Measurements from ENCODE around the gene BMI1. TPM values are rescaled to one million over a fixed set of nuclear protein-coding genes. Genes with fewer than 3 reads are reported as not detected.
A peak's percentile ranks its signal among the peaks of the same experiment; 100 is the strongest.

The BMI1 gene
- total RNA-seq, 2 donors from 2014 or later = 24.7 to 38.7 TPM

GRCh38 chr10:22339761-22340328 lies 18.9 kb downstream of the BMI1 start:
- Histone ChIP-seq H3K4me3 (peak overlapping the region in 1 of 2 donors; percentile 52), H3K4me1 (peaks cover 30% of the 10 kb centered on the region), H3K27ac (peak overlapping the region in 3 of 4 donors; percentile 93 to 98 (median 97)), H3K27me3 (peaks cover 13 to 43% of the 10 kb centered on the region in 2 donors), H3K36me3 (replicated peaks in 1 of 2; ENCODE audit: insufficient read depth in 1 of 2, low read depth in 2 of 2) (no peaks in the 10 kb centered on the region), H3K9me3 (no peaks in the 10 kb centered on the region)
- ATAC-seq = no peak
- no peak for DNase-seq
- TF ChIP-seq POLR2A (IDR thresholded peaks at IDR 0.05) (no peak), CTCF (IDR thresholded peaks at IDR 0.05) (no peak)
- intact Hi-C loops (cut with DNase I) = no loop called here
- 1% methylated on average over 13 of the region's 13 CpGs for WGBS, 2 donors

GRCh38 chr10:22340329-22341189 lies 19.7 kb downstream of the BMI1 start:
- WGBS, 2 donors = 1% methylated on average over 19 to 98 of the region's 98 CpGs
- TF ChIP-seq CTCF (IDR thresholded peaks at IDR 0.05) (no peak), POLR2A (IDR thresholded peaks at IDR 0.05) (peak; percentile 57 to 77 (median 76))
- no peaks in the 10 kb centered on the region for H3K9me3 ChIP-seq
- peaks cover 8 to 43% of the 10 kb centered on the region in 2 donors for H3K27me3 ChIP-seq
- peak overlapping the region; percentile 86 to 98 (median 95) for H3K27ac ChIP-seq
- H3K4me1 ChIP-seq = peaks cover 28% of the 10 kb centered on the region
- peak; percentile 55 to 69 (median 60) for DNase-seq
- no peaks in the 10 kb centered on the region for H3K36me3 ChIP-seq (replicated peaks in 1 of 2; ENCODE audit: insufficient read depth in 1 of 2, low read depth in 2 of 2)
- peak overlapping the region; percentile 52 to 89 for H3K4me3 ChIP-seq
- peak; percentile 78 for ATAC-seq
- intact Hi-C loops (cut with DNase I) = no loop called here

- intact Hi-C loops (cut with DNase I) = no loop called here
- Histone ChIP-seq H3K4me1 (peaks cover 21% of the 10 kb centered on the region), H3K9me3 (no peaks in the 10 kb centered on the region), H3K27ac (peak overlapping the region; percentile 86 to 98 (median 95)), H3K36me3 (replicated peaks in 1 of 2; ENCODE audit: insufficient read depth in 1 of 2, low read depth in 2 of 2) (no peaks in the 10 kb centered on the region), H3K4me3 (peak overlapping the region; percentile 52 to 89), H3K27me3 (peaks cover 3 to 43% of the 10 kb centered on the region in 2 donors)
- ATAC-seq (peak; percentile 41), DNase-seq (peak in 1 of 4 donors; percentile 62)
- TF ChIP-seq CTCF (IDR thresholded peaks at IDR 0.05) = no peak
- no peak for TF ChIP-seq POLR2A (IDR thresholded peaks at IDR 0.05)
- 2 to 12% methylated on average over 13 to 40 of the region's 40 CpGs for WGBS, 2 donors
These were observed 20.5 kb downstream of the BMI1 start for GRCh38 chr10:22341190-22341925.

DNA sequence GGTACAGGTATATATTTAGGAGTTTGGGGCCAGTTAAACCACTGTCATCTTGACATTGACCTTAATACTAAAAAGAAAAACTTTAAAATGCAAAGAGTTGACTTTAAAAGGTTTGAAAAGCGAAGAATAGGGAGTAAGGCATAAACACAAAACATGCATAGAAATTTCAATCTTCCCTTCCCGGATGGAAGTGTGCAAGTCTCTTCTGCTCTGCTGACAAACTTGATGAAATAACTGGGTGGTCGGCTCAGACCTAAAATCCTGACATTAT lies 21.0 kb downstream of the BMI1 start:
- H3K36me3 ChIP-seq (replicated peaks in 1 of 2; ENCODE audit: insufficient read depth in 1 of 2, low read depth in 2 of 2) = no peaks in the 10 kb centered on the region
- WGBS, 2 donors = 56% methylated on average over 3 of the region's 3 CpGs
- H3K4me1 ChIP-seq = peaks cover 16% of the 10 kb centered on the region
- H3K27me3 ChIP-seq = peaks cover 3 to 41% of the 10 kb centered on the region in 2 donors
- no peak overlapping the region for H3K27ac ChIP-seq
- no peaks in the 10 kb centered on the region for H3K9me3 ChIP-seq
- intact Hi-C loops (cut with DNase I) = no loop called here
- TF ChIP-seq POLR2A (IDR thresholded peaks at IDR 0.05) = no peak
- no peak for TF ChIP-seq CTCF (IDR thresholded peaks at IDR 0.05)
- ATAC-seq (no peak), DNase-seq (no peak)
- no peak overlapping the region for H3K4me3 ChIP-seq

Measured in body of pancreas (tissue), 4 donors.